ENCODE data around the gene SIVA1.
"Not testable (repeated sequence)": the region's sequence is repeated elsewhere in the genome, so short reads cannot be mapped to it uniquely, and the experiment has no call there.

Gene SIVA1

DNA sequence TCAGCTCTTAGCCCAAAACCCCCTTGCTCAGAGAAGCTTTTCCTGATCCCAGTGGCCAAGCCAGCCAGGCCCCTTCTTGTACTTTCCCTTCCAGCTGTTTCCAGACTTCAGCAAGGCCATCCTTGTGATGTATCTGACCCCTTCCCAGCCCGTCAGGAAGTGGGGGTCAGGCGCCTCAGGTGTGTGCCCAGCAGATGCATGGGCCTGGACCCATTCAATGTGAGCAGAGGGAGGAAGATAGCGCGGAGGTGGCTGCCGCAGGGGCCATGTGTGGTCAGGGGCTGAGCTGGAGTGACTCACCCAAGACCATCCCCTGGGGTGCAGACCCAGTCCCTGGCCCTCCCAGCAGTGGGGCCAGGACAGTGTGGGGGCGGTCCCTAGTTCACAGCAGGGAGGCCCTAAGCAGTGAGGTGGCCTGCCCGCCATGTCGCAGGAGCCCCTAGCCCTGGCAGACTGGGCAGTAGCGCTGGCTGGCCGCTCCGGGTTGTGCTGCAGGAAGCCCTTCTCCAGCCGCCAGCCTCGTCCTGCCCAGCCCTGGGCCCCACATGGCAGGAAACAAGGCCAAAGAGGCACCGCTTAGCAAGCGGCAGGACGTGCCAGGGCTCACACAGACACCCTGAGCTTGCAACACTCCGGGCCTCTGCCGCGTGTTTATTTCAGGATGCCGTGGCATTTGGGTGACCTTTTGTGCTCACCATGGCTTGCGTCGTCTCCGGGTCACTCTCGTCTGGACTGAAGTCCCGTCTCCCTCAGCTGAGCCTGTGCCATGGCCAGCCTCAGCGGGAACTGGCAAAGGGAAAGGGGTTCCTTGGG, 16.9 kb upstream of the SIVA1 start:
- DNase-seq: no peak

DNA sequence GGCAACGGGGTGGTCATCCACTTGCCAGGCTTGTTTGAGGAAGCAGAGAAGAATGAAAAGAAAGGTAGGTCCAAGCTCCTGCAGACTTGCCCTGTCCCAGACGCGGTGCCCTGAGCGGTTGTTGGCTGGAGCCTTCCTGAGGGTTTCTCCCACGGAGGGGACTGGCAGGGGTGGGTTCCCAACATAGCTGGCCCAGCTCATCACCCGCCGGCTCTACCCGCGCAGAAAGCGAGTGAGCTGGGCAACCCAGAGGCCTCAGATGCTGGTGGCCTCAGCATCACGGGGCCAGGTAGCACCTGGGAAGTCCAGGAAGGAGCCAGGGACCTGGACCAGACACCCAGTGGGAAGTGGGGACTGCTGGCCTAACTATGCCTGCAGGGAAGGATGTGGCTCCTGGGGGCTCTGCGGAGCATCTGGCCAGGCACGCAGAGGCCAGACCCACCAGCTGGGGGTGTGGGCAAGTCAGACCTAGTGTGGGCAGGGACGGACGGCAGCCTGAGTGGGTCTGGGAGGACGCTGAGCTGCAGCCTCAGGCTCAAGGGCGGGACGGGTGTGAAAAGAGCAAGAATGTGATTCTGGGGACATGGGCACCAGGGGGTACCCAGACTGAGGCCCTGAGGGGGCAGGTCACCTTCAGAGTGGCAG, 14.4 kb upstream of the SIVA1 start:
- DNase-seq: no peak

DNA sequence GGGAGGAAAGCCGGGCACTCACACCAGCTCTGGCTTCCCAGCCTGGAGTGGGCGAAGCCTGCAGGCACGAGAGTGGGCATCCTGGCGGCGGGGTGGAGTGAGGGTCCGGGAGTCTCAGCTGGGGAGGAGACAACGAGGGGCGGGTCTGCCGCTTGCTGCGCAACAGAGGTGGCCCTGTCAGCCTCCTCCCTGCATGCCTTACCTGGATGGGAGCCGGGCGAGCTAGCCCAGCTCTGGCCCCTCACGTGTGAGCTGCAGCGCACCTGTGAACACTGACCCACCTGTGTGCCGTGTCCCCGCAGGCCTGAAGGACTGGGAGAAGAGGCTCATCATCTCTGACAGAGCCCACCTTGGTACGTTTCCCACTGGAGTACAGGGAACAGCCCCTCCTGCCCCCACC, 13.9 kb upstream of the SIVA1 start:
- DNase-seq: no peak

DNA sequence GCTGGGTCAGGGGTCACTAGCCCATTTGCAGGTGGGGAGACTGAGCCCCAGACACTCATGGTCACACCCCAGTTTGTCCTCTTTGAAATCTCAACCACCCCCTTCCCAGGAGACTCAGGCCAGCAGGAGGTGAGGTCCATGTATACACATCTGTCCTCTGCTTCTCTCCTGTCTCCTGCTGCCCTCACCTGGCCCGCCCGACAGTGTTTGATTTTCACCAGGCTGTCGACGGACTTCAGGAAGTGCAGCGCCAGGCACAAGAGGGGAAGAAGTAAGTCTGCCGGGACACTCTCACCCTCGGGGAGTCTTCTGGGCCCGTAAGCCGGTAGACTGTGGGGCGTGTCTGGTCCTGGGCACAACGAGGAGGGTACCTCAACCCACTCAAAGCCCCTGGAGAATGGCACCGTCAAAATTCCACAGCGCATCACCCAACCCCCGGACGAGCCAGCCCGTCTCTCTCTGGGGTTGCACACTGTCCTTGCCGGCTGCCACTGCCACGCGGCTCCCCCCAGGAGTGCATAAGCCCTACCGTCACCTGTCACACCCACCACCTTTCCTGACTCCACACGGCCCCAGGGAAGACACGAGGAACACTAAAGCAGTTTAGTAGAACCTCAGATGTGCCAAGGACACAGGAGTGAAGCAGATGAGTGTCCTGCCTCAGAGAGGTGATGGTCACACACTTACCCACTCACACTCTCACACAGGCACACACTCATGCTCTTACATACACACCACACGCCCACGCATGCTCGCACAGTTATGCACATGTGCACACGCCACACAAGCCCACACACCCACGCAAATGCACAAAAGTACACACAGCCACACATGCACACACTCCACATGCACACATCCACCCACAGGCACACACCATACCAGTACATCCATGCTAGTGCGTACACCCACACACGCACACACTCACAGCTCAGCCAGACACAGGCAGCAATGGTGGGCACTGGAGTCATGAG, 13.1 kb upstream of the SIVA1 start:
- no peak for DNase-seq

DNA sequence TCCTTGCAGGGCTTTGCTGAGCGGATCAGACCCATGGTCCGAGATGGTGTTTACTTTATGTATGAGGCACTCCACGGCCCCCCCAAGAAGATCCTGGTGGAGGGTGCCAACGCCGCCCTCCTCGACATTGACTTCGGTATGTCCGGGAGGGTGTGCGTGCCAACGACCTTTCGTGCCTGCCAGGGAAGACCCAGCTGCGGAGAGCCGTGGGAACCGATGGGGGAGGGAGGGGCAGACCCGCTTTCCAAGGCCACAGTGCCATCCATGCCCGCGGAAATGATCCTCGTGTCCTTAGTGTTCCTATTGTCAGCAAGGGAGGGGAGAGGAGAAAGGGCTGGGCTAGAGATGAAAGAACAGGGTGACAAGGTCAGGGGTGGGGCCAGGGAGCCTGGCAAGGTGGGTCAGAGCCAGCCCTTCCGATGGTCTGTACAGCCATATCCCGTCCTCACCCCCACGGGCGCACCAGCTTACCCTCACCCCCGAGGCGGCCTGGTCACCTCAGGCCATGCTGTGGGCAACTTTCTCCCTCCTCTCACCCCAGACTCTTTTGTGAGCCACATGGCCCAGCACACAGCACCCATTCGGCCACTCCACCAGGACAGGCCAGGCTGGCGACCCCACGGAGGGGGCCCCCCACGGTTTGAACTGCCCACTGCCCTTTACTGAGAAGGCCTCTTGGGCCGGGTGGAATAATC, 11.7 kb upstream of the SIVA1 start:
- no peak for DNase-seq

DNA sequence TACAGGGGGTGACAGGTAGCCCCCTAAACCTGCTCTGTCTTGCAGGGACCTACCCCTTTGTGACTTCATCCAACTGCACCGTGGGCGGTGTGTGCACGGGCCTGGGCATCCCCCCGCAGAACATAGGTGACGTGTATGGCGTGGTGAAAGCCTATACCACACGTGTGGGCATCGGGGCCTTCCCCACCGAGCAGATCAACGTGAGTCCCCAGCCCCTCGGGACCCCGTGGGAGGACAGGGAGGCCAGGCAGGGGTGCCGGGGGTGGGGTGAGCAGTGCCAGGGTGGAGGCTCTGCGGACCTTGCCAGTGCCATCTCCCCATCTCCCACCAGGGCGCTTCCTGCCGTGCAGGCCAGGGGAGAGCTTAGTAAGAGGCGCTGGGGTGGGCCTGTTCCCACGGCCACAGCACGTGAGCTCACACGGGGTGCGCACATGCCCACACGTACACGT, 11.1 kb upstream of the SIVA1 start:
- no peak for DNase-seq

DNA sequence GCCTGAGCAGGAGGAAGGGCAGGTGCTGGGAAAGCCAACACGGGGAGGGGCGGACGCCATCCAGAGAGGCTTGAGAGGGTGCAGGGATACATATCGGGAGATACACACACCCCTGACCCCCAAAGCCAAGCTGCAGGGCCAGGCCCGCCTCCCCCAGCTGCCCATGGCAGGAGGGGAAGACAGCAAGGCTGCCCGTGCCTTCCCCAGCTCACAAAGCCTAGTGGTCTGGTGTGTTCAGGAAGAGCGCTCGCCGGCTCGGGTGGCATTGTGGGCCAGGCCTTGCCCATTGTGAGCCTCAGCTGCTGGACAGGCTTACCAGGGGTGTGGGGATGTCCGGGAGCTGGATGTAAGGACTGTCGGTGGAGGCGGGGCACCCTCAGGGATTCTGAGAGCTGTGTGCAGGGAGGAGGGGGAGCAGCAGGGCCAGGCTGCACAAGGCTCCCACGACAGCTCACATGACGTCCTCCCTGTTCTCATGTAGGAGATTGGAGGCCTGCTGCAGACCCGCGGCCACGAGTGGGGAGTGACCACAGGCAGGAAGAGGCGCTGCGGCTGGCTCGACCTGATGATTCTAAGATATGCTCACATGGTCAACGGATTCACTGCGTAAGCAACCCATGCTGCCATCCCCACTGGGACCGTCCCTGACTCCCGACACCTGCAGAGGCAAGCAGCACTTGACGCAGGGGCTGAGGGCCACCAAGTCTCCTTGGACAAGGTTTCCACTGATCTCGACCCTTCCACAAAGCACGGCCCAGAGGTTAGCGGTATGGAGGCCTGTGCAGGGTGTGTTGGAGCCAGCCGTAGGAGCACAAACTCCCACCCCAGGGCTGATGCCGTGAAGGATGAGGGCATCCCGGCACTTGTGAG, 10.1 kb upstream of the SIVA1 start:
- no peak for DNase-seq

DNA sequence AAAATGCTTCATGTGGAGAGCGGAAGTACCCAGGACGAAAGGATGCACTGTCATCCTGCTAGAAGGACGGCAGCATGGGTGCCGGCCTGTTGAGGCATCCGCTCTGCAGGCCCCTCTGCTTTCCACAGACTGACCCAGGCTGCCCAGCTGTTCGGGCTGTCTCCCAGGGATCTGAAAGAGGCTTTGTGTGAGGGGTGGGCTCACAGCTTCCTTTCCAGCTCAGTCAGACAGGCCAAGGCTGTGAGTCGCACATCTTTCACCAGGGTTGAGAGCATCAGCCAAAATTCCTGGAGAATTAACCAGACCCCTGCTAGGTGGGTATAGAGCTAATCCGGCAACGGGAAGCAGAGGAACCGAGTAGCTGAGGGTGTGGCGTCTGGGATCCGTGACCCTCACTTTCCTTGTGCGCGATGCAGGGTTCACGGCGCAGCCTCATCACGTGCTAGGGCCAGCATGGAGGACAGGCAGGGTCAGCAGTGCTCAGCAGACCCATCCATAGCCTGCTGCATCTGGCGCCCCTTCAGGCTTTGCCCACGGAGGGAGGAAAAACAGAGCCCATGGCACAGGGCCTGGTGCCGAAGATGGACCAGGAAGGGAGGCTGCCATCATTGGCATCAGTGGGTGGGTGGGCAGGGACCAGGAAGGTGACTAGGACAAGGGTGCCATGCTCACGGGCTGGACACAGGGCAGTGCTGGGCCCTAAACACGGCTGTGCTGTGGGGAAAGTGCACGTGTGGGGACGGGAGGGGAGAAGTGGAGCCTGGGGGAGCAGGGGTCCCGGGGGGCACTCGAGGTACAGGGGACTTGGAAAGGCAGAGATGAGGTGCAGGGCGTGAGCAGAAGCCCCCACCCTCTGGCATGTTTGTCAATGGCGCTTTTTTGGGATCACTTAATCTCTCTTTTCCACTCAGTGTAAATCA, 9.2 kb upstream of the SIVA1 start:
- DNase-seq: no peak

DNA sequence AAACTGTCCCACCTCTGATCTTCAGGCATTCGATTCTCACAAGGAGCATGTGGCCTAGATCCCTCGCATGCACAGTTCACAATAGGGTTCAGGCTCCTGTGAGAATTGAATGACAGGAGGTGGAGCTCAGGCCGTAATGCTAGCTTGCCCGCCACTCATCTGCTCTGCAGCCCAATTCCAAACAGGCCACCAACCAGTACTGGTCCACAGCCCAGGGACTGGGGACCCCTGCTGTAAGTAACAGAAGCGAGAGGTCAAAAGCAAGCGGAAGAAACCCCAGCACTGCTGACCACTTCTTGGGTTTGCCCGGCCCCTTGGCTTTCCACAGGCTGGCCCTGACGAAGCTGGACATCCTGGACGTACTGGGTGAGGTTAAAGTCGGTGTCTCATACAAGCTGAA, 8.5 kb upstream of the SIVA1 start:
- no peak for DNase-seq

DNA sequence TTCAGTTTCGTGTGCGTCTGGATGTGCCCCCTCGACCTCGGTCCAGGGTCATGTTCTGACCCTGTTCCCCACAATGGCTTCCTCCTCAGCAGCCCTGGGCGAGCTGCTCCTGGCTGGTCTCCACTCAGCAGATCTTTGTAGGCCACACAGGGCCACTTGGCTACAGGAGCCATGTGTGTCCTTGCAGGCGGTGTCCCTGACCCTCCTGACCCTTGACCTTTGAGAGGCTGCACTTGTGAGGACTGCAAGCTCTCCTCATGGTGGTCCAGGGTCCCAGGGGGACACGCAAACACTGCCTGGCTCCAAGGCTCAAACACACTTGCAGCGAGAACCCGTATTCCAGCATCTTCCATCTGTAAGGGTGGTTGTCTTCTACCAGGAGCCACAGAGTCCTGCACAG, 7.5 kb upstream of the SIVA1 start:
- no peak for DNase-seq

DNA sequence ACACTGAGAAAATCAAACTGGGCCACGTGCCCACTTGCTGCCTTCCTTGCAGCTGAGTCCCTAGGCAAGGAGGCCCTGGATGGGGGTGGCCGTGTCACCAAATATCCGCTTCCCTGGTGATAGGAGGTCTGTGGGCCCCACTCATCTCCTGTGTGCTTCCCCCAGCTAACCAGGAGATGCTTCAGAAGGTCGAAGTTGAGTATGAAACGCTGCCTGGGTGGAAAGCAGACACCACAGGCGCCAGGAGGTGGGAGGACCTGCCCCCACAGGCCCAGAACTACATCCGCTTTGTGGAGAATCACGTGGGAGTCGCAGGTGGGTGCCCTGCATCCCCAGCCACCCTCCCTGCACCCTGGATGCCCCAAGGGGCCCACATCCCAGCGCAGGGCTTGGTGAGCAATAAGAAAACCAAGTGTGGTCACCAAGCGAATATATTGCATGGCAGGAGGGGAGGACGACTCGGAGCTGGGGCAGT, 6.8 kb upstream of the SIVA1 start:
- no peak for DNase-seq

DNA sequence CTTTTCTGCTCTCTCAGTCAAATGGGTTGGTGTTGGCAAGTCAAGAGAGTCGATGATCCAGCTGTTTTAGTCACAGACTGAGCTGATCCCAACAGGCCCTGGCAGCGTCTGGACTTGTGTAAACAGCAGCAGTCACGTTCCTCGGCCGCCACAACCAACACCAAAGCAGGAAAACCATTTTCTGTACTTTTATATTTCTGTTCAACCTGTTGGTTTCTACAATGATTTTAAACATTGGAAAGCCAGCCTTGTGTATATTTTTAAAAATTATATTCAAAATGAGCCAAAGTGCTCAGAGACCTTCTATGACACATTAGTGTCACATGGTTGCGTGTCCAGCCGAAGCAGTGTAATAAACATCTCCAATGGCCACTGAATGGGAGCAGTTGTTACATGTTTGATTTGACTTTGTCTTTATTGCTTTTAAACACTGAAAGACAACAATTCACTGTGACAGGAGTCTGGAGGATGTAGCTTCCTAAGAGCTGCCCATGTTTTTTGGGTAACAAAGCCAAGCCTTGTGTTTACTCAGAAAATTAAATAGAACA, 5.9 kb upstream of the SIVA1 start:
- DNase-seq: peak; percentile 50

DNA sequence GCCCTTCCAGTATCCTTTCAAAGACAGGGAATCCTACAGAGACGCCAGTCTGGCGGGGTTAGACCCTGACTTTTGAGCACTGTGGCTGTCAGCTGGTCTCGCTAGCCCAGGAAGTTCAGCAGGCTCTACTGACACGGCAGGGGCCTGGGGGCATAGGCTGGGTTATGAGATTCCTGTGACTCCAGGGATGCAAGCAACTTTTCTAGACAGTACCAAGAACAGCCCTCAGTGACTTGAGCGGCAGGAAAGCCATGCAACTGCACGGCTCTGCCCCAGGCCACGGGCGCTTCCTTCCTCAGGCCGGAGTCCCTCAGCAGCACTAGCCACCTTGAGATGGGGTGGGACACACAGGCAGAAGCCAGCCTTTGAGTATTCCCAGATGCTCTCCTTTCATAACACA, 5.1 kb upstream of the SIVA1 start:
- peak; percentile 32 for DNase-seq

DNA sequence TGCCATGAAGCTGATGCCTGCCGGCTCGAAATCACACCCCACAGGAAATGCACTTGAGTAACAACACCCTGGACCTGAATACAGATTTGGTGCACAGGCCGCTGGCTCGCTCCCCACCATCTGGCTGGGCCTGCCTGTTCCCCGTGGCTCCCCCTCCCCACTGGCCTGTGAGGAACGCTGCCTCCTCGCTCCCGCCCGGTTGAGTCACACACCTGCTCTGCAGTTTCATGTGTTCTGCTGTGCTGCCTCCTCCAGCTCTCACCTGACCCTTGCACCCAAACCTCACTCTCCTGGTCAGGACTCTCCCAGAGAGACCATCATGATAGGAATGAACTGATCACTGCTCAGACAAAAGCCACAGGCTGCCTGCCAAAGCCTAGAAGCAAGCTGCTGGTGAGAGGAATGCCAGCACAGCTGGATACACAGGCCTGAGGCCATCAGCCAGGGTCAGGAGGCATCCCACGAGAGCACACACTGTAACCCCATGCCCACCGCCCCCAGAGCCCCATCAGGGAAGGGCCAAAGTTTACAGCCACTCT, 3.8 kb upstream of the SIVA1 start:
- DNase-seq: no peak

DNA sequence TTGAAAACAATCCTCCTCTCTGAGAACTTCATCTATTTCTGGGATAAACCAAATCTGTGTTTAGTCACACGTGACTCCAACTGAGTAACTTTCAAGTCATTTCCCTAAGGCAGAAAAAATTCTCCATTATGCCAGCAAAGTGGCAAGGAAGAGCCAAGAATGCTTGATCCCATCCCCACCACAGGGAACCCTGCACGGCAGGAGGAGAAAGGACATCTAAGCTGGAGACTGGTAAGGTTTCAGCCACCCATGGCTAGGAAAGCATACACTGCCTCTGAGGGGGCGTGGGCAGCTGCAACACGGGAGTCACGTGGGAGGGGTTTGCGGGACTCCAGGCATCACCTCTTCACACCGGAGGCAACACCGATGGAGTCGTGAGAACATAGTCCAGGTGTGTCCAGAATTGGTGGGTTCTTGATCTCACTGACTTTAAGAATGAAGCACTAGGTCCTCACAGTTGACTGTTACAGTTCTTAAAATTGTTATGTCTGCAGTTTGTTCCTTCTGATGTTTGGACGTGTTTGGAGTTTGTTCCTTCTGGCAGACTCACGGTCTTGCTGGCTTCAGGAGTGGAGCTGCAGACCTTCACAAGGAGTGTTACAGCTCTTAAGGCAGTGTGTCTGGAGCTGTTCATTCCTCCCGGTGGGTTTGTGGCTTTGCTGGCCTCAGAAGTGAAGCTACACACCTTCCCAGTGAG, 2.7 kb upstream of the SIVA1 start:
- no peak for DNase-seq

DNA sequence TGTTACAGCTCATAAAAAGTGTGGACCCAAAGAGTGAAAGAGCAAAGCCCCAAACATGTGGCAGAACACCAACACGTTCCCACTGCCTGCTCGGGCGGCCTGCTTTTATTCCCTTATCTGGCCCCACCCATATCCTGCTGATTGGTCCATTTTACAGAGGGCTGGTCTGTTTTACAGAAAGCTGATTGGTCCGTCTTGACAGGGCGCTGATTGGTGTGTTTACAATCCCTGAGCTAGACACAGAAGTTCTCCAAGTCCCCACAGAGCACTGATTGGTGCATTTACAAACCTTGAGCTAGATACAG, 2.2 kb upstream of the SIVA1 start:
- not testable (repeated sequence) for DNase-seq

DNA sequence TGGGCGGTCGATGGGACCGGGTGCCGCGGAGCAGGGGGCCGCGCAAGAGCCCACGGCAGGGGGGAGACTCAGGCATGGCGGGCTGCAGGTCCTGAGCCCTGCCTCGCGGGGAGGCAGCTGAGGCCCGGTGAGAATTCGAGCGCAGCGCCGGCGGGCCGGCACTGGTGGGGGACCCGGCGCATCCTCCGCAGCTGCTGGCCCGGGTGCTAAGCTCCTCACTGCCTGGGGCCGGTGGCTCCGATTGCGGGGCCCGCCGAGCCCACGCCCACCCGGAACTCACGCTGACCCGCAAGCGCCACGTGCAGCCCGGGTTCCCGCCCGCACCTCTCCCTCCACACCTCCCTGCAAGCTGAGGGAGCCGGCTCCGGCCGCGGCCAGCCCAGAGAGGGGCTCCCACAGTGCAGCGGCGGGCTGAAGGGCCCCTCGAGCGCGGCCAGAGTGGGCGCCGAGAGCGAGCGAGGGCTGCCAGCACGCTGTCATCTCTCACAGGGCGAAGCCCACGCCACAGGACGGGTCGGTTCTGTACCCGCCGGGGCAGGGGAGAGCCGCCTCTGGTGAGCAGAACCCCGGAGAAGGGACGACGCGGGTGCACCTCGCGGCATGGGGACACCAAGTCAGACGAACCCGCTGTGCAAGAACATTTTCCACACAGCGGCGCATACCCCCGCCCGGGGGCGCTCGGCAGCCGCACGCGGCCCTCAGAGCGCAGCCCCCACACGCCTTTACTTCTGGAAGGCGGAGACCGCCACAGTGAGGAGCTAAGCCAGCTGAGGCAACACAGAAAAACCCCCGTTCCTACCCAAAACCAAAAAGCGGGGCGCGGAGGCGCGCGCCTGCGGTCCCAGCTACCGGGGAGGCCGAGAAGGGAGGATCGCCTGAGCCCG, 1.2 kb upstream of the SIVA1 start:
- no peak for DNase-seq

DNA sequence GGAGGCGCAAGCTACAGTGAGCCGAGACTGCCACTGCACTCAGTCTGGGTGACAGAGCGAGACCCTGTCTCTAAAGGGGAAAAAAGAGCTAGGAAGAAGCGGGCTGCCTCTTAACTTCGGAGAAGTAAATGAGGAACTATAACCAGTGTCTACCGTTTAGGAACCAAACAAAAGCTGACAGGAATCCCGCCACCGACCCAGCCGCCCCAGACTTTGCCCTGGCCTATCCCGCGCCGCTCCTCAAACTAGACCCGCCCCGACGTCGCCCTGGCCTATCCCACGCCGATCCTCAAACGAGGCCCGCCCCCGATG, 568 bp upstream of the SIVA1 start:
- DNase-seq: no peak

Measured in NCI-H1105 (cell line).